Parathyroid adenoma (tissue), 2 donors: ENCODE data around the gene GYG1.

Source experiments
- H2AFZ ChIP-seq: fragments of 300-600 bp; sonication (generic); one replicate; pipeline ENCODE4 v1.7.0; 2017; ENCODE audit warnings: antibody characterized with exemption, mild to moderate bottlenecking
- H3K27ac ChIP-seq: fragments of 300-600 bp; sonication (generic); one replicate; pipeline ENCODE4 v1.7.0; 2017
- H3K27me3 ChIP-seq: fragments of 300-600 bp; sonication (generic); one replicate; pipeline ENCODE4 v1.7.0; 2017; ENCODE audit warnings: low read length; ENCODE audit not compliant: control insufficient read depth, insufficient read depth
- H3K36me3 ChIP-seq: fragments of 300-600 bp; sonication (generic); one replicate; pipeline ENCODE4 v1.7.0; 2017; ENCODE audit warnings: low read length; ENCODE audit not compliant: control insufficient read depth, insufficient read depth
- H3K4me1 ChIP-seq: fragments of 300-600 bp; sonication (generic); one replicate; pipeline ENCODE4 v1.7.0; 2017; ENCODE audit warnings: control low read depth
- H3K4me2 ChIP-seq: fragments of 300-600 bp; sonication (generic); one replicate; pipeline ENCODE4 v1.7.0; 2017; ENCODE audit warnings: low read length
- H3K4me3 ChIP-seq: fragments of 300-600 bp; sonication (generic); one replicate; pipeline ENCODE4 v1.7.0; 2017; ENCODE audit warnings: low read depth, low read length
- H3K79me2 ChIP-seq: fragments of 300-600 bp; sonication (generic); one replicate; pipeline ENCODE4 v1.7.0; 2017; ENCODE audit warnings: control low read depth
- H3K9ac ChIP-seq: fragments of 300-600 bp; sonication (generic); one replicate; pipeline ENCODE4 v1.7.0; 2017; ENCODE audit warnings: mild to moderate bottlenecking
- H3K9me3 ChIP-seq: fragments of 300-600 bp; sonication (generic); one replicate; pipeline ENCODE4 v1.7.0; 2017; ENCODE audit warnings: low read length; ENCODE audit not compliant: control insufficient read depth
- CTCF ChIP-seq: fragments of 300-600 bp; sonication (generic); IDR thresholded peaks from one replicate; pipeline ENCODE4 v1.7.0; 2017; ENCODE audit warnings: antibody characterized with exemption, mild to moderate bottlenecking
- donor health status: primary hyperparathyroidism.

Gene GYG1

GRCh38 chr3:148968321-148968720 lies 23.0 kb upstream of the GYG1 start:
- no peaks in the 10 kb centered on the region for H3K4me1 ChIP-seq
- no peak overlapping the region for H2AFZ ChIP-seq
- no peak overlapping the region for H3K9ac ChIP-seq
- H3K36me3 ChIP-seq = no peaks in the 10 kb centered on the region
- no peaks in the 10 kb centered on the region for H3K9me3 ChIP-seq
- no peak for TF ChIP-seq CTCF
- H3K4me2 ChIP-seq = no peak overlapping the region
- H3K27ac ChIP-seq = no peak overlapping the region
- H3K27me3 ChIP-seq = no peaks in the 10 kb centered on the region
- H3K4me3 ChIP-seq = no peak overlapping the region
- no peaks in the 10 kb centered on the region for H3K79me2 ChIP-seq

GRCh38 chr3:148970271-148970670 lies 21.1 kb upstream of the GYG1 start:
- Histone ChIP-seq H2AFZ (no peak overlapping the region), H3K27ac (no peak overlapping the region), H3K9ac (no peak overlapping the region), H3K4me1 (no peaks in the 10 kb centered on the region), H3K27me3 (no peaks in the 10 kb centered on the region), H3K9me3 (no peaks in the 10 kb centered on the region), H3K4me3 (no peak overlapping the region), H3K36me3 (no peaks in the 10 kb centered on the region), H3K79me2 (no peaks in the 10 kb centered on the region), H3K4me2 (no peak overlapping the region)
- no peak for TF ChIP-seq CTCF

- H3K4me1 ChIP-seq = no peaks in the 10 kb centered on the region
- H3K9me3 ChIP-seq = no peaks in the 10 kb centered on the region
- TF ChIP-seq CTCF = no peak
- H3K4me2 ChIP-seq = no peak overlapping the region
- no peak overlapping the region for H3K9ac ChIP-seq
- no peak overlapping the region for H3K27ac ChIP-seq
- no peak overlapping the region for H3K4me3 ChIP-seq
- H2AFZ ChIP-seq = no peak overlapping the region
- no peaks in the 10 kb centered on the region for H3K79me2 ChIP-seq
- H3K36me3 ChIP-seq = no peaks in the 10 kb centered on the region
- no peaks in the 10 kb centered on the region for H3K27me3 ChIP-seq
These were observed 19.8 kb upstream of the GYG1 start for GRCh38 chr3:148971401-148972163.

- no peak overlapping the region for H3K9ac ChIP-seq
- H3K27ac ChIP-seq = no peak overlapping the region
- no peak overlapping the region for H2AFZ ChIP-seq
- H3K9me3 ChIP-seq = no peaks in the 10 kb centered on the region
- no peak overlapping the region for H3K4me3 ChIP-seq
- no peak overlapping the region for H3K4me2 ChIP-seq
- H3K4me1 ChIP-seq = no peaks in the 10 kb centered on the region
- no peaks in the 10 kb centered on the region for H3K27me3 ChIP-seq
- TF ChIP-seq CTCF = no peak
- no peaks in the 10 kb centered on the region for H3K79me2 ChIP-seq
- no peaks in the 10 kb centered on the region for H3K36me3 ChIP-seq
These were observed 16.6 kb upstream of the GYG1 start for GRCh38 chr3:148974726-148975125.

- Histone ChIP-seq H2AFZ (no peak overlapping the region), H3K4me2 (no peak overlapping the region), H3K36me3 (no peaks in the 10 kb centered on the region), H3K79me2 (no peaks in the 10 kb centered on the region), H3K27ac (no peak overlapping the region), H3K4me1 (no peaks in the 10 kb centered on the region), H3K27me3 (no peaks in the 10 kb centered on the region), H3K9ac (no peak overlapping the region), H3K9me3 (no peaks in the 10 kb centered on the region), H3K4me3 (no peak overlapping the region)
- TF ChIP-seq CTCF = no peak
These were observed 16.1 kb upstream of the GYG1 start for GRCh38 chr3:148975248-148975647.
